Mesenchymal stem cell (in vitro differentiated cells and primary cell): ENCODE results near the gene SGPP2.
A peak's percentile ranks its signal among the peaks of the same experiment; 100 is the strongest.

Experiments used
- DNase-seq: peaks from one replicate; pipeline ENCODE4 v3.0.0-alpha.2; 2013
- H2AFZ ChIP-seq: one replicate; pipeline ENCODE4 v1.6.1; 2013; ENCODE audit warnings: low read depth, mild to moderate bottlenecking, control low read depth, inconsistent platforms, low read length, moderate library complexity
- H2AK5ac ChIP-seq: 2 replicates; pipeline ENCODE4 v1.6.1; 2013; ENCODE audit warnings: low read length, moderate library complexity, mild to moderate bottlenecking, inconsistent platforms; ENCODE audit not compliant: severe bottlenecking
- H2BK120ac ChIP-seq: one replicate; pipeline ENCODE4 v1.6.1; 2013; ENCODE audit warnings: low read depth, mild to moderate bottlenecking, inconsistent platforms, low read length, moderate library complexity
- H2BK12ac ChIP-seq, 2 experiments: one replicate each; pipeline ENCODE4 v1.6.1; 2013; ENCODE audit warnings: inconsistent platforms in 2 of 2, low read length in 2 of 2, mild to moderate bottlenecking in 2 of 2, moderate library complexity in 2 of 2, control low read depth in 1 of 2
- H2BK15ac ChIP-seq: one replicate; pipeline ENCODE4 v1.6.1; 2013; ENCODE audit warnings: mild to moderate bottlenecking, low read depth, inconsistent platforms; ENCODE audit not compliant: poor library complexity, severe bottlenecking
- H2BK5ac ChIP-seq: 2 replicates; pipeline ENCODE4 v1.6.1; 2013; ENCODE audit warnings: low read depth, mild to moderate bottlenecking, low read length, control low read depth, inconsistent platforms; ENCODE audit not compliant: poor library complexity, severe bottlenecking
- H3K14ac ChIP-seq, 2 experiments: one replicate each; pipeline ENCODE4 v1.6.1; 2013; ENCODE audit warnings: inconsistent platforms in 2 of 2, low read length in 2 of 2, control low read depth in 1 of 2, mild to moderate bottlenecking in 1 of 2, moderate library complexity in 1 of 2
- H3K18ac ChIP-seq, 2 experiments: one replicate each; pipeline ENCODE4 v1.6.1; 2013; ENCODE audit warnings: inconsistent platforms in 2 of 2, low read length in 2 of 2, control low read depth in 1 of 2, low read depth in 1 of 2, mild to moderate bottlenecking in 1 of 2
- H3K23ac ChIP-seq, 2 experiments: one replicate each; pipeline ENCODE4 v1.6.1; 2013; ENCODE audit warnings: inconsistent platforms in 2 of 2, low read length in 2 of 2, mild to moderate bottlenecking in 2 of 2, moderate library complexity in 2 of 2, control low read depth in 1 of 2
- H3K27ac ChIP-seq: 2 replicates; pipeline ENCODE4 v1.5.1; 2013; ENCODE audit warnings: mild to moderate bottlenecking, moderate library complexity, low read length, control low read depth, inconsistent platforms; ENCODE audit not compliant: poor library complexity, severe bottlenecking
- H3K27me3 ChIP-seq, 2 experiments: 2 replicates each; pipeline versions ENCODE4 v1.6.1 to v1.7.0; 2013; ENCODE audit warnings: low read length in 2 of 2, mild to moderate bottlenecking in 2 of 2, moderate library complexity in 2 of 2, control low read depth in 1 of 2, inconsistent platforms in 1 of 2; ENCODE audit not compliant: control insufficient read depth in 1 of 2, insufficient read depth in 1 of 2
- H3K36me3 ChIP-seq, 2 experiments: 2 replicates each; pipeline versions ENCODE4 v1.6.1 to v1.7.0; 2013; ENCODE audit warnings: low read length in 2 of 2, control low read depth in 1 of 2, inconsistent platforms in 1 of 2, low read depth in 1 of 2, mild to moderate bottlenecking in 1 of 2; ENCODE audit not compliant: insufficient read depth in 2 of 2, control insufficient read depth in 1 of 2
- H3K4ac ChIP-seq, 2 experiments: one replicate each; pipeline ENCODE4 v1.6.1; 2013; ENCODE audit warnings: inconsistent platforms in 2 of 2, low read length in 2 of 2, mild to moderate bottlenecking in 2 of 2, moderate library complexity in 2 of 2, control low read depth in 1 of 2, low read depth in 1 of 2
- H3K4me1 ChIP-seq: 2 replicates; pipeline ENCODE4 v1.6.1; 2013; ENCODE audit warnings: low read depth, low read length, control low read depth; ENCODE audit not compliant: control insufficient read depth, insufficient read depth
- H3K4me2 ChIP-seq: 2 replicates; pipeline ENCODE4 v1.6.1; 2013; ENCODE audit warnings: low read length, mild to moderate bottlenecking, inconsistent platforms; ENCODE audit not compliant: poor library complexity, severe bottlenecking
- H3K4me3 ChIP-seq, 2 experiments: 2 replicates each; pipeline versions ENCODE4 v1.5.1 to v1.7.0; 2013; ENCODE audit warnings: low read length in 2 of 2, mild to moderate bottlenecking in 2 of 2, control low read depth in 1 of 2, low read depth in 1 of 2; ENCODE audit not compliant: insufficient read depth in 1 of 2
- H3K79me1 ChIP-seq: replicated peaks from 2 replicates; pipeline ENCODE4 v1.6.1; 2013; ENCODE audit warnings: mild to moderate bottlenecking, control low read depth, low read length, inconsistent platforms; ENCODE audit not compliant: poor library complexity, severe bottlenecking
- H3K9ac ChIP-seq: 2 replicates; pipeline ENCODE4 v1.7.0; 2013; ENCODE audit warnings: mild to moderate bottlenecking, low read length, moderate library complexity
- H3K9me3 ChIP-seq: 2 replicates; pipeline ENCODE4 v1.7.0; 2013; ENCODE audit warnings: mild to moderate bottlenecking, low read length; ENCODE audit not compliant: control insufficient read depth
- H4K8ac ChIP-seq: one replicate; pipeline ENCODE4 v1.6.1; 2013; ENCODE audit warnings: inconsistent platforms, mild to moderate bottlenecking, low read length, moderate library complexity
- H4K91ac ChIP-seq: one replicate; pipeline ENCODE4 v1.6.1; 2013; ENCODE audit warnings: mild to moderate bottlenecking, low read length, inconsistent platforms
- WGBS: methylation state at CpG from one replicate; pipeline ENCODE4 v1.1.7; 2013; ENCODE audit warnings: mixed read lengths; 5-methylcytosine and 5-hydroxymethylcytosine counted together

The SGPP2 gene

DNA sequence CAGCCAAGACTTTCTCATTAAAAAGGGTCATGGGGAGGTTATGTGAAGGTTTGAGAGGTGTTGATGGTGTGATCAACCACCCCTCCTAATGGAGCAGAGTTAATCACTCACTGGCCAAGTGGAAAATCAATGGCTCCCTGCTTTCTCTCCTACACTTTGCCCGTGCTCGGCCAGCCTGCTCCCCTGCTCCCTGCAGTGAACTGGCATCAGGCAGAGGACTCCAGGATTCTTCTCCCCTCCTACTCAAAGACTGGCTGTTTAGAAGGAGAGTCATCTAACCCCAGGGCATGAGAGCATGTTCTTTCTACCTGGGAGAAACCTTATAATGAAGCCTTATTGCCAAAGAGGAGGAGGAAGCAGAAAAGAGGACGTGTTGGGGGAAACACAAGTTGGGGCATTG, 74.9 kb downstream of the SGPP2 start:
- Histone ChIP-seq H3K4me3 (no peak overlapping the region), H2BK5ac (no peak overlapping the region), H3K27ac (no peak overlapping the region), H3K23ac (no peak overlapping the region), H3K9me3 (no peaks in the 10 kb centered on the region), H2AFZ (no peak overlapping the region), H3K79me1 (no peaks in the 10 kb centered on the region), H3K4me2 (no peak overlapping the region), H3K14ac (no peak overlapping the region), H2BK120ac (no peak overlapping the region), H4K8ac (no peak overlapping the region), H3K9ac (no peak overlapping the region), H3K18ac (no peak overlapping the region), H2BK12ac (no peak overlapping the region), H2BK15ac (no peak overlapping the region), H2AK5ac (no peak overlapping the region), H3K36me3 (no peaks in the 10 kb centered on the region), H3K4ac (no peak overlapping the region), H3K27me3 (peaks cover 15 to 23% of the 10 kb centered on the region in 2 experiments), H4K91ac (no peak overlapping the region), H3K4me1 (no peaks in the 10 kb centered on the region)
- no peak for DNase-seq
- 83% methylated on average over 3 of the region's 3 CpGs for WGBS

- H2AK5ac ChIP-seq: no peak overlapping the region
- H3K36me3 ChIP-seq: no peaks in the 10 kb centered on the region
- H3K79me1 ChIP-seq: no peaks in the 10 kb centered on the region
- no peak overlapping the region for H2AFZ ChIP-seq
- H4K8ac ChIP-seq: no peak overlapping the region
- WGBS: 76% methylated on average over 8 of the region's 8 CpGs
- H2BK12ac ChIP-seq: no peak overlapping the region
- H3K4ac ChIP-seq: no peak overlapping the region
- no peak overlapping the region for H2BK15ac ChIP-seq
- H3K14ac ChIP-seq: no peak overlapping the region
- H3K18ac ChIP-seq: no peak overlapping the region
- DNase-seq: no peak
- no peaks in the 10 kb centered on the region for H3K9me3 ChIP-seq
- H2BK120ac ChIP-seq: no peak overlapping the region
- H3K27me3 ChIP-seq: peaks cover 15 to 18% of the 10 kb centered on the region in 2 experiments
- no peak overlapping the region for H4K91ac ChIP-seq
- H3K23ac ChIP-seq: no peak overlapping the region
- no peak overlapping the region for H3K4me2 ChIP-seq
- no peak overlapping the region for H3K9ac ChIP-seq
- no peak overlapping the region for H3K27ac ChIP-seq
- no peak overlapping the region for H2BK5ac ChIP-seq
- H3K4me1 ChIP-seq: no peaks in the 10 kb centered on the region
- H3K4me3 ChIP-seq: no peak overlapping the region
These were observed 79.8 kb downstream of the SGPP2 start for GRCh38 chr2:222504191-222504590.

DNA sequence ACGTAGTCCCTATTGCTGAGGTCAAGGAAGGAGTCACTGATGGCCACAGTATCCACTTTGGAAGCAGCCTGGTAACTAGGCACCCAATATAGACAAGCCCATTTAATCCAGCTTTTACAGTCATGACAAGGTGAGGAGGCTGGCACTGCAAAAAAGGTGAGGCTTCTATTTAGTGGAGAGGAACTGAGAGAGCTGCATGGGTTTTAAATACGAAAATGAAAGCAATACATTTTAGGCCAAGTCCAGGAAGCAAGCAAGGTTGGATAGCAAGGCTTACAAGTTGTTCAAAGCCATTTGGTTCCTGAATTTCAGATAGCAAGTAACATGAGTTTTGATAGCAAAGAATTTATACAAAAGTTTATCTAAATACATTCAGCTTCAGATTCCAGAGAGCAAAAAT, 80.4 kb downstream of the SGPP2 start:
- Histone ChIP-seq H2AK5ac (no peak overlapping the region), H3K9me3 (no peaks in the 10 kb centered on the region), H2AFZ (no peak overlapping the region), H3K18ac (no peak overlapping the region), H3K27ac (no peak overlapping the region), H3K4me3 (no peak overlapping the region), H4K8ac (no peak overlapping the region), H4K91ac (no peak overlapping the region), H3K14ac (no peak overlapping the region), H3K27me3 (peaks cover 10 to 13% of the 10 kb centered on the region in 2 experiments), H3K4ac (no peak overlapping the region), H3K79me1 (no peaks in the 10 kb centered on the region), H3K23ac (no peak overlapping the region), H3K9ac (no peak overlapping the region), H2BK5ac (no peak overlapping the region), H2BK12ac (no peak overlapping the region), H2BK120ac (no peak overlapping the region), H3K4me2 (no peak overlapping the region), H3K36me3 (no peaks in the 10 kb centered on the region), H2BK15ac (no peak overlapping the region), H3K4me1 (no peaks in the 10 kb centered on the region)
- DNase-seq: no peak
- WGBS: 96% methylated on average over 2 of the region's 2 CpGs

- WGBS: 80% methylated on average over 1 of the region's 5 CpGs
- no peak overlapping the region for H2AK5ac ChIP-seq
These were observed 82.0 kb downstream of the SGPP2 start for GRCh38 chr2:222506230-222506935.

More at GRCh38 chr2:222506230-222506935, 82.0 kb downstream of the SGPP2 start:
- H3K27me3 ChIP-seq: peaks cover 0 to 7% of the 10 kb centered on the region in 2 experiments
- H3K9ac ChIP-seq: no peak overlapping the region
- H3K4ac ChIP-seq: no peak overlapping the region
- H3K4me3 ChIP-seq: no peak overlapping the region
- H3K4me2 ChIP-seq: no peak overlapping the region
- H2BK5ac ChIP-seq: no peak overlapping the region
- no peaks in the 10 kb centered on the region for H3K4me1 ChIP-seq
- no peak overlapping the region for H2BK12ac ChIP-seq
- no peaks in the 10 kb centered on the region for H3K9me3 ChIP-seq
- peak; percentile 23 for DNase-seq
- no peak overlapping the region for H4K8ac ChIP-seq
- H3K23ac ChIP-seq: no peak overlapping the region
- H4K91ac ChIP-seq: no peak overlapping the region
- H2BK120ac ChIP-seq: no peak overlapping the region
- H3K36me3 ChIP-seq: no peaks in the 10 kb centered on the region
- no peaks in the 10 kb centered on the region for H3K79me1 ChIP-seq
- no peak overlapping the region for H3K18ac ChIP-seq
- H3K14ac ChIP-seq: no peak overlapping the region
- H3K27ac ChIP-seq: no peak overlapping the region
- H2AFZ ChIP-seq: no peak overlapping the region
- H2BK15ac ChIP-seq: no peak overlapping the region
